ENCODE data around the gene LVRN.

LVRN gene

DNA sequence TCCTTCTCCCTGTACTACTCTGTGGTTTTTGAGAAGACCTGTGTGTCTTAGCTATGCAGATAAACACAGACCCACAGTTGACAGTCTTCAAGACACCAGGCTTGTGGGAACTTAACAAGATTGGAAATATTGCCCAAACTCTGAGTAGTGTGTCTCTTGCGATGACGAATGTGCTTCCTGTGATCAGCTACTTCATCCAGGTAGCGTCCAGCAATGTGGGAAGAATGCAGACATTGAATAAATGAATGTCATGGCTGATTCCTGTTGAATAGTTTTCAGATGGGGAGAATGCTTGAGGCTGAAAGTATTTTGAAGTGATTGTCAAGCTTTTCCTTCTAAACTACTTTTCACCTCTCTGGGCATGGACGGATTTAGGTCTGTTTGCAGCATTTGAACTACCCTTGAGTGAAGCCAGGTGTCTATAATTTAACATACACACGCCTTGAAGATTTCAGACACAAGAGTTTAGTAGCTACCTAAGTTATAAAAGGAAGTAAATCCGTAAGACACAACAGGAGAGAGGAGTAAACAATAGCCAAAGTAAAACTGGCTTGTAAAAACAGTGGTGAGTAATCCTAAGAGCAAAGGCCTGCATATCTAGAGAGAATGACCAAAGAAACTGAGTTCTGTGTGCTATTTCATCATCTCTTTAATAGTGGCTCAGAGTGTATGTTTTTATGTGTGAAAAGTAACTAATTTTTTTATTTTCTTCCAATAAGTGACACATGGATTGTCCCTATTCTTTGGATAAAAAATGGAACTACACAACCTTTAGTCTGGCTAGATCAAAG lies 40.0 kb downstream of the LVRN start:
- Histone ChIP-seq H4K20me1 (ENCODE audit: insufficient read depth, low read length) (no peaks in the 10 kb centered on the region), H3K79me2 (ENCODE audit: low read length) (no peaks in the 10 kb centered on the region), H3K9ac (ENCODE audit: low read length) (no peak overlapping the region), H3K27me3 (ENCODE audit: low read depth, low read length) (no peaks in the 10 kb centered on the region), H3K4me1 (ENCODE audit: low read length) (no peaks in the 10 kb centered on the region), H3K4me2 (ENCODE audit: low read length) (no peak overlapping the region), H3K9me3 (ENCODE audit: insufficient read depth, low read length) (no peaks in the 10 kb centered on the region), H2AFZ (ENCODE audit: low read depth, low read length) (no peak overlapping the region), H3K27ac (ENCODE audit: low read length) (no peak overlapping the region), H3K4me3 (ENCODE audit: low read length) (no peak overlapping the region), H3K36me3 (replicated peaks; ENCODE audit: low read depth, low read length) (no peaks in the 10 kb centered on the region)
- TF ChIP-seq, protein P1, sequence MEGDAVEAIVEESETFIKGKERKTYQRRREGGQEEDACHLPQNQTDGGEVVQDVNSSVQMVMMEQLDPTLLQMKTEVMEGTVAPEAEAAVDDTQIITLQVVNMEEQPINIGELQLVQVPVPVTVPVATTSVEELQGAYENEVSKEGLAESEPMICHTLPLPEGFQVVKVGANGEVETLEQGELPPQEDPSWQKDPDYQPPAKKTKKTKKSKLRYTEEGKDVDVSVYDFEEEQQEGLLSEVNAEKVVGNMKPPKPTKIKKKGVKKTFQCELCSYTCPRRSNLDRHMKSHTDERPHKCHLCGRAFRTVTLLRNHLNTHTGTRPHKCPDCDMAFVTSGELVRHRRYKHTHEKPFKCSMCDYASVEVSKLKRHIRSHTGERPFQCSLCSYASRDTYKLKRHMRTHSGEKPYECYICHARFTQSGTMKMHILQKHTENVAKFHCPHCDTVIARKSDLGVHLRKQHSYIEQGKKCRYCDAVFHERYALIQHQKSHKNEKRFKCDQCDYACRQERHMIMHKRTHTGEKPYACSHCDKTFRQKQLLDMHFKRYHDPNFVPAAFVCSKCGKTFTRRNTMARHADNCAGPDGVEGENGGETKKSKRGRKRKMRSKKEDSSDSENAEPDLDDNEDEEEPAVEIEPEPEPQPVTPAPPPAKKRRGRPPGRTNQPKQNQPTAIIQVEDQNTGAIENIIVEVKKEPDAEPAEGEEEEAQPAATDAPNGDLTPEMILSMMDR (IDR thresholded peaks at IDR 0.05; ENCODE audit: low read depth, low read length), result no peak
- no peak for TF ChIP-seq EZH2phosphoT487 (IDR thresholded peaks at IDR 0.05; ENCODE audit: low read depth)

DNA sequence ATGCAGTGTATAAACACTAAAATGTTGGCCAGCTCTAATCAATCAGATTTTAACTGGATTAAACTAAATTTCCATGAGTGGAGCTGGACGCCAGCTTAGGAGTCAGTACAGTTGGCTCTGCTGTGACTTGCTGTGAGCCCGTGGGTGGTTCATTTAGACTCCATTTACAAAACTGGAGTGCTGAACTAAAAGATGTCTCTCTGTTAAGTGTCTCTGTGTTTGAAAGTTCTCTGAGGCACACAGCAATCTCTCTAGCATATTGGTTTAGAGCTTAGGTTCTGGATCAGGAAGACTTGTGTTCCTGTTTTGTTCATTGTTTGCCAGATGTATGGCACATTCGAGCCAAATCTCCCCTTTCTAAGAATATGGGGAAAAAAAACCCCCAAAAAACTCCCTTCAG lies 42.0 kb downstream of the LVRN start:
- H3K27ac ChIP-seq (ENCODE audit: low read length), result no peak overlapping the region

DNA sequence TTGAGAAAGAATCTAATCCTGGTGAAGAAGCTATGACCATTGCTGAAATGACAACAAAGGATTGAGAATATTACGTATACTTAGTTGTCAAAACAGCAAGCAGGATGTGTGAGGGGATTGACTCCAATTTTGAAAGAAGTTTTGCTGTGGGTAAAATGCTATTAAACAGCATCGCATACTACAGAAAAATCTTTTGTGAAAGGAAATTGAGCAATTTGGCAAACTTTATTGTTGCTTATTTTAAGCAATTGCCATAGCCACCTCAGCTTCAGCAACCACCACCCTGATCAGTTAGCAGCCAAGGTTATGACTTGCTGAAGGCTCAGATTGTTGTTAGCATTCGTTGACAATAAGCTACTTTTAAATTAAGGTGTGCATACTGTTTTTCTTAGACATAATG lies 47.5 kb downstream of the LVRN start:
- H3K4me1 ChIP-seq (ENCODE audit: low read length), result no peaks in the 10 kb centered on the region
- H4K20me1 ChIP-seq (ENCODE audit: insufficient read depth, low read length), result no peaks in the 10 kb centered on the region
- TF ChIP-seq, protein P1 (IDR thresholded peaks at IDR 0.05; ENCODE audit: low read depth, low read length), result no peak
- no peak for TF ChIP-seq EZH2phosphoT487 (IDR thresholded peaks at IDR 0.05; ENCODE audit: low read depth)
- no peak overlapping the region for H3K4me2 ChIP-seq (ENCODE audit: low read length)
- no peaks in the 10 kb centered on the region for H3K36me3 ChIP-seq (replicated peaks; ENCODE audit: low read depth, low read length)
- H3K79me2 ChIP-seq (ENCODE audit: low read length), result no peaks in the 10 kb centered on the region
- H3K9ac ChIP-seq (ENCODE audit: low read length), result no peak overlapping the region
- no peaks in the 10 kb centered on the region for H3K9me3 ChIP-seq (ENCODE audit: insufficient read depth, low read length)
- no peaks in the 10 kb centered on the region for H3K27me3 ChIP-seq (ENCODE audit: low read depth, low read length)
- no peak overlapping the region for H3K27ac ChIP-seq (ENCODE audit: low read length)
- H3K4me3 ChIP-seq (ENCODE audit: low read length), result no peak overlapping the region
- H2AFZ ChIP-seq (ENCODE audit: low read depth, low read length), result no peak overlapping the region

More for the DNA sequence above, 42.0 kb downstream of the LVRN start:
- H3K4me1 ChIP-seq (ENCODE audit: low read length), result no peaks in the 10 kb centered on the region
- H3K4me2 ChIP-seq (ENCODE audit: low read length), result no peak overlapping the region
- no peak overlapping the region for H3K4me3 ChIP-seq (ENCODE audit: low read length)
- H4K20me1 ChIP-seq (ENCODE audit: insufficient read depth, low read length), result no peaks in the 10 kb centered on the region
- TF ChIP-seq EZH2phosphoT487 (IDR thresholded peaks at IDR 0.05; ENCODE audit: low read depth), result no peak
- TF ChIP-seq, protein P1 (IDR thresholded peaks at IDR 0.05; ENCODE audit: low read depth, low read length), result no peak
- no peak overlapping the region for H2AFZ ChIP-seq (ENCODE audit: low read depth, low read length)
- H3K9ac ChIP-seq (ENCODE audit: low read length), result no peak overlapping the region
- H3K36me3 ChIP-seq (replicated peaks; ENCODE audit: low read depth, low read length), result no peaks in the 10 kb centered on the region
- no peaks in the 10 kb centered on the region for H3K27me3 ChIP-seq (ENCODE audit: low read depth, low read length)
- no peaks in the 10 kb centered on the region for H3K9me3 ChIP-seq (ENCODE audit: insufficient read depth, low read length)
- no peaks in the 10 kb centered on the region for H3K79me2 ChIP-seq (ENCODE audit: low read length)

- H3K4me1 ChIP-seq (ENCODE audit: low read length), result no peaks in the 10 kb centered on the region
- no peaks in the 10 kb centered on the region for H3K9me3 ChIP-seq (ENCODE audit: insufficient read depth, low read length)
- no peak overlapping the region for H2AFZ ChIP-seq (ENCODE audit: low read depth, low read length)
- no peak overlapping the region for H3K4me2 ChIP-seq (ENCODE audit: low read length)
- no peaks in the 10 kb centered on the region for H4K20me1 ChIP-seq (ENCODE audit: insufficient read depth, low read length)
- H3K27me3 ChIP-seq (ENCODE audit: low read depth, low read length), result no peaks in the 10 kb centered on the region
- H3K9ac ChIP-seq (ENCODE audit: low read length), result no peak overlapping the region
- H3K4me3 ChIP-seq (ENCODE audit: low read length), result no peak overlapping the region
- no peak overlapping the region for H3K27ac ChIP-seq (ENCODE audit: low read length)
- H3K79me2 ChIP-seq (ENCODE audit: low read length), result no peaks in the 10 kb centered on the region
- no peaks in the 10 kb centered on the region for H3K36me3 ChIP-seq (replicated peaks; ENCODE audit: low read depth, low read length)
- no peak for TF ChIP-seq EZH2phosphoT487 (IDR thresholded peaks at IDR 0.05; ENCODE audit: low read depth)
- TF ChIP-seq, protein P1 (IDR thresholded peaks at IDR 0.05; ENCODE audit: low read depth, low read length), result no peak
Measured at GRCh38 chr5:116011046-116011445, 48.8 kb downstream of the LVRN start.
